IPS DF 4.7 (cell line): ENCODE measurements around the gene DAP3.
"Not testable (repeated sequence)": the region's sequence is repeated elsewhere in the genome, so short reads cannot be mapped to it uniquely, and the experiment has no call there.

Source experiments
- DNase-seq: peaks from one replicate; pipeline ENCODE4 v3.0.0-alpha.2; 2013; ENCODE audit warnings: low spot score; ENCODE audit errors: extremely low read depth

Gene DAP3

DNA sequence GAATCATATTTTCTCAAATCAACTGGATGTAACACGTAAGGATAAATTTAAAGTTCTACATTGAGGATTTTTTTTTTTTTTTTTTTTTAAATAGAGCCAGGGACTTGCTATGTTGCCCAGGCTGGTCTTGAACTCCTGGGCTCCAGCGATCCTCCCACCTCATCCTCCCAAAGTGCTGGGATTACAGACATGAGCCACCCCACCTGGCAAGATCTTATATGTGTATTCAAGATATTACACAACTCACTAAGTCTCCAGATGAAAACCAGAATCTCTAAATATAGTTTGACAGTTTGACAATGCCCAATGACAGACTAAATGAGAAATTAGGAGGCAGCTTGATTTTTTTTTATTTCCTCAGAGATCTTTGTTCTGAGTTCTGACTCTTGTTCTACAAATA lies 7.1 kb upstream of the DAP3 start:
- no peak for DNase-seq

DNA sequence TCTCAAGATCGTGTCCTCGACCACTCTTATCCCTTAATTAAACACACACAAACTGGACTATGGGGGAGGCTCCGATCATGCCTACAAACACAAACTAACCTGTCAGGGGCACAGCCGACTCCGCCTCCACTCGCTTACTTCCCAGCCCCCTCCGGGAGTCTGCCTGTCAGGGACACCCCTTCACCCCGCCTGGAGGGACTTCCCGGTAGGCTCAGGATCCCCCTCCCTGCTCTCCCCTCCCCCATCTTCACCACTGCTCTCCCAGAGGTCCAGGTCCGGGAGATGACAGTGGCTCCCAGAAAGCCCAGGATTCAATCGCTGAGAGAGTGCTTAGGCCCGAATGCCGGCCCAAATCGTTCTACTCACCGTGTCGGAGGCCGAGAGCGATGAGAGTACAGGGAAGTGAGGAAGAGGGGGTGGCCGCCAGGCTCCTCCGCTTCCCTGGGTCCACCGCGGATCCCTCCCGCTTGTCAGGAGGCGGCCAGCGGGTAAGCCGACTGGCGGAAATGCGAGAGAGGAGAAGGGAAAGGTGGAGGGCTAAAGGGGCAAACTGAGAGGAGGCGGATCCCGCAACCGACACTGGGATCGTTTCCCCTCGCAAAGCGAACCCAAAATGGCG lies 1.1 kb upstream of the DAP3 start:
- not testable (repeated sequence) for DNase-seq

- no peak for DNase-seq
These were observed 389 bp upstream of the DAP3 start, which contains the start of gene YY1AP1 for GRCh38 chr1:155688324-155689080. Gene YY1AP1 (minus strand): TSS chr1:155688774. CDS start chr1:155680436, 8,338 bp downstream.

- DNase-seq, result no peak
These were observed 3.2 kb downstream of the DAP3 start for GRCh38 chr1:155691992-155692528.

GRCh38 chr1:155694167-155694566 lies 5.3 kb downstream of the DAP3 start:
- no peak for DNase-seq

GRCh38 chr1:155695072-155695471 lies 6.2 kb downstream of the DAP3 start:
- no peak for DNase-seq

- DNase-seq, result no peak
These were observed 6.7 kb downstream of the DAP3 start for GRCh38 chr1:155695608-155696007.

DNA sequence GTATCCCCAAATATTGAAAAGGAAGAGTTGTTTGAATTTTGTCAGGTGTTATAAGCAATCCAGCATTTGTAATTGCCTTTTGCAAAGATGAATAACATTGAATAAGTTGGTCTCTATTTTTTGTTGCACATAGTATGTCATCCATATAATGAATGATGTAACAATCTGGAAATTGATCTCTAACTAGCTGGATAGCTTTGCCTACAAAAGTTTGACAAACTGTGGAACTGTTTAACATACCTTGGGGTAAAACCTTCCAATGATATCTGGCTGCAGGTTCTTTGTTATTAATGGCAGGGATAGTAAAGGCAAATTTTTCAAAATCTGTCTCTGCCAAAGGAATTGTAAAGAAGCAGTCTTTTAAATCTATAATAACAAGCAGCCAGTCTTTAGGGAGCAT lies 7.6 kb downstream of the DAP3 start:
- no peak for DNase-seq

GRCh38 chr1:155697046-155697445 lies 8.2 kb downstream of the DAP3 start:
- DNase-seq, result no peak

DNA sequence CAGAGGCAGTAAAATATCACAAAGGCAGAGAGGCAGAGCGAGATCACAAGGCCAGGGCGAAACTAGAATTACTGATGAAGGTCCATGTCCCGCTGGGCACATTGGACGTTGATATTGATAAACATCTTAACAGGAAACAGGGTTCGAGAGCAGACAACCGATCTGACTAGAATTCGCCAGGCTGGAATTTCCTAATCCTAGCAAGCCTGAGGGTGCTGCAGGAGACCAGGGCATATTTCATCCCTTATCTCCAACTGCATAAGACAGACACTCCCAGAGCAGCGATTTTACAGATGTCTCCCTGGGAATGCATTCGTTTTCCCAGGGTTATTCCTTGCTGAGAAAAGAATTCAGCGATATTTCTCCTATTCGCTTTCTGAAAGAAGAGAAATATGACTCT lies 8.7 kb downstream of the DAP3 start:
- DNase-seq, result not testable (repeated sequence)

DNA sequence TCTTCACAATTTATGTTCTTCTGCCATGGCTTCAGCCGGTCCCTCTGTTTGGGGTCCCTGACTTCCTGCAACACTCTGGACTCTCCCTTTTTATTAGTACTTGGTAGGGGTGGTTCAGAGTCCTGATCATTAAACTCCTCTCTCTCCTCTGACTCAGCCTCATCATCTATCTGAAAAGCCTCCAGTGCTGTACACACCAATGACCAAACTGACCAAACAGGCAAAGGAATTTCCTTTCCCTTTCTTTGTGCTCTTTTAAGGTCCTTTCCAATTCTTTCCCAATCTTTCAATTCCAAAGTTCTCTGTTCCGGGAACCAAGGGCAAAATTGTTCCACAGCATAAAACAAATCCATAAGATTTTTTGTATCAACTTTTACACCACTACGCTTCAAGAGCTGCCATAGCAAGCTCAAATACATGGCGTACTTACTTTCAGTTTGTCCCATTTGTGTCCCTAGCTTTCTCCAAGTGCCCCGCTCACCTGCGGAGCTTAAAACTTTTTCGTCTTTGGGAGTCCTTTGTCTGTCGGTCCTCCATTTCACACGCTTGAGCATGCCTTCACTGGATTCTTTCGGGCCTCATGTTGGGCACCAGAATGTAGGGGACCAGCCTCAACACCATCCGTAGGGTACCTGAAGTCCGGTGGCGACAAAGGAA lies 9.6 kb downstream of the DAP3 start:
- no peak for DNase-seq

GRCh38 chr1:155699062-155699461 lies 10.2 kb downstream of the DAP3 start:
- DNase-seq, result not testable (repeated sequence)

GRCh38 chr1:155701675-155702074 lies 12.8 kb downstream of the DAP3 start:
- DNase-seq, result not testable (repeated sequence)

DNA sequence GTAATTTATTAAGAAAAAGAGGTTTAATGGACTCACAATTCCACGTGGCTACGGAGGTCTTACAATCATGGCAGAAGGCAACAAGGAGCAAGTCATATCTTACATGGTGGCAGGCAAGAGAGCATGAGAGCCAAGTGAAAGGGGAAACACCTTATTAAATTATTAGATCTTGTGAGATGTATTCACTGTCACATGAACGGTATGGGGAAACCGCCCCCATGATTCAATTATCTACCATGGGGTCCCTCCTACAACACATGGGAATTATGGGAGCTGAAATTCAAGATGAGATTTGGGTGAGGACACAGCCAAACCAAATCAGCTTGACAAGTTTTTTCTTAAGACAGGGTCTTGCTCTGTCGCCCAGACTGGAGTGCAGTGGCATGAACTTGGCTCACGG lies 14.3 kb downstream of the DAP3 start:
- no peak for DNase-seq

DNA sequence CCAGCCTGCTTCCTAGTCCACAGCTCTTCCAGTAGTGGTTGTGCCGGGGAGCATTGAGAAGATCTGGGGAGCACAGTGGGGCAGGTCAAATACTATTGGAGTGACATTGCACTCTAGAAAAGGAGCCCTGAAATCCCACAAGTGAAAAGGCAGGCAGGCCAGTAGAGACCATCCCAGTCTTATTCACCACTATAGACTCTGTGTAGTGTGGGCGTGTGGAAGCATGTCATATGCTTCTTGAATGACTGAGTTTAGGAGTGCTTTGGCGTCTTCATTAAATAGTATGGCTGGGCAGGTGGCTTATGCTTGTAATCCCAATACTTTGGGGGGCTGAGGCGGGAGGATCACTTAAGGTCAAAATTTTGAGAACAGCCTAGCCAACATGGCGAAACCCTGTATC lies 15.5 kb downstream of the DAP3 start:
- not testable (repeated sequence) for DNase-seq

DNA sequence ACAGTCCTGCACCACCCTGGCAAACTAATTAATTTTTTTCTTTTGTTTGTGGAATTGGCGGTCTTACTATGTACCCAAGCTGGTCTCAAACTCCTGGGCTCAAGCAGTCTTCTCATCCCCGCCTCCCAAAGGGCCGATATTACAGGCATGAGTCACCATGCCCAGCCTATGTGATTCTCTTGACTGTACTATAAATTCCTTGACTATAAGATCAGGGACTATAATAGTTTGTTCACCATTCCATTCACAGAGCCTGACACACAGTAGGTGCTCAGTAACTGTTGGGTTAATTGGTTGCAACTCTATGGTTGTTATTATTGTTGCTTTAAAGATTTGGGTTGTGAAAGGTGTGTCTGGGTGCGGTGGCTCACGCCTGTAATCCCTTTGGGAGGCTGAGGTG lies 17.2 kb downstream of the DAP3 start:
- DNase-seq, result no peak

DNA sequence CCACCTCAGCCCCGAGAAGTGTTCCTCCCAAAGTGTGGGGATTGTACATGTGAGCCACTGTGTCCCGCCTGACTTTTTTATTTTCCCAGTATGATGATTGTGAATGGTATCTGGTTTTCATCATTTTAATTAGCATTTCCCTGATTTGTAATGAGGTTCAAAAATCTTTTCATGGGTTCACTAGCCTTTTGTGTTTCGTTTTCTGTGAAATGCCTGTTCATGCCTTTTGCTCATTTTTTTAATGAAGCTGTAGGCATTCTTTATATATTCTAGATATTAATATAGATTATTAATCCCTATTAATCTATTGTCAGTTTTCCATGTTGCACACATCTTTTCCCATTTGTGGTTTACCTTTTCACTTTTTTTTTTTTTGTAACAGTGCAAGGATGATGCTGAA lies 20.5 kb downstream of the DAP3 start:
- no peak for DNase-seq

- not testable (repeated sequence) for DNase-seq
These were observed 22.6 kb downstream of the DAP3 start for GRCh38 chr1:155711457-155711856.

DNA sequence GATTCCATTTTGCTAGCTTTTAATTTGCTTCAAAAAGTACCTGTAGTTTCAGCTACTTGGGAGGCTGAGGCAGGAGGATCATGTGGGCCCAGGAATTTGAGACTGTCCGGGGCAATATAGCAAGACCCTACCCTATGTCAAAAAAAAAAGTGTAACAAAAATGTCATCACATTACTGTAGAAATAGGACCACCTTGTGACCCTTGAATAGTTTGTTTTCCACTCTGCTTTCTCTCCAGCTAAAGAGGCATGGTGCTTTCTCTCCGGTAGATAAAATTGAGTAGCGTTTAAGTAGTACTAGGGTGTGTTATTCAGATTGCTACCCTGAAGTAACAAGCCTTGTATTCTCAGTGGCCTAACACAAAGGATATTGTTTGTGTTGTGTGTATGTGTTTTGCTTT lies 23.7 kb downstream of the DAP3 start:
- not testable (repeated sequence) for DNase-seq

DNA sequence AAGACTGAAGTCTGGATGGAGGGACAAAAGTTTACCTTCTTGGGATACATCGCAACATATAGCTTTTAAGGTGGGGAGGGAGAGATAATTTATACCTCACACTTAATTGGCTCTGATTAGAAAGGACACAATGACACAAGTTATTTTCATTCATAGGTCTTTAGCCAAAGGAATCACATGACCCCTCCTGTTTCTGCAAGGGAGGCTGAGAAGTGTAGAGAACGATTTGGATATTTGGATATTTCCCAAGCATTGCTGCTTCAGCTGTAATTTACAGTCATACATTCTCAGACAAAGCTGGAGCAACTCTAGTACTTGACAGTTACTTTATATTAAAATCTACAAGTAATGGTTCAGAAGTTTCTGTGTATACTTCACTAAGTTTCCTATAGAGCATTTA lies 24.2 kb downstream of the DAP3 start:
- DNase-seq, result no peak

GRCh38 chr1:155715056-155715455 lies 26.2 kb downstream of the DAP3 start:
- not testable (repeated sequence) for DNase-seq

- no peak for DNase-seq
These were observed 26.9 kb downstream of the DAP3 start for GRCh38 chr1:155715777-155716176.
